ENCODE data around the gene GSDME.

The GSDME gene

GRCh38 chr7:24652251-24652939 lies 104.9 kb downstream of the GSDME start:
- no peak for DNase-seq (ENCODE audit: low read depth)

Measured in HS-5 (cell line).